Ovary (tissue), 9 donors: Measurements from ENCODE around the gene GOT1. TPM values are rescaled to one million over a fixed set of nuclear protein-coding genes. Genes with fewer than 3 reads are reported as not detected.

Experiments
- DNase-seq, 5 donors: peaks; one replicate each; pipeline ENCODE4 v3.0.0-alpha.2; 2019 to 2020
- H3K27ac ChIP-seq, 2 donors: fragments of 200-600 bp; one replicate each; pipeline versions ENCODE4 v1.5.1 to v1.8.0; 2019 to 2022
- H3K27me3 ChIP-seq: fragments of 200-600 bp; one replicate; pipeline ENCODE4 v1.8.0; 2022
- H3K36me3 ChIP-seq: fragments of 200-600 bp; sonication (generic); one replicate; pipeline ENCODE4 v1.5.1; 2019
- H3K4me1 ChIP-seq: one replicate; pipeline ENCODE4 v1.8.1; 2013; ENCODE audit warnings: mild to moderate bottlenecking, moderate library complexity; ENCODE audit not compliant: insufficient read depth
- H3K4me3 ChIP-seq: fragments of 200-600 bp; sonication (generic); one replicate; pipeline ENCODE4 v1.5.1; 2017
- H3K9me3 ChIP-seq, 2 donors: fragments of 200-600 bp in 1 of 2; sonication (generic) in 1 of 2; one replicate each; pipeline versions ENCODE4 v1.5.1 to v1.8.1; 2013 to 2019; ENCODE audit warnings: mild to moderate bottlenecking in 1 of 2, moderate library complexity in 1 of 2
- EP300 ChIP-seq: sonication (generic); formaldehyde crosslinking; IDR thresholded peaks from one replicate; pipeline ENCODE4 v1.6.1; 2017; ENCODE audit warnings: antibody characterized with exemption
- POLR2A ChIP-seq: fragments of 450-650 bp; IDR thresholded peaks from one replicate; pipeline ENCODE4 v1.6.1; 2017; ENCODE audit warnings: antibody characterized with exemption, mild to moderate bottlenecking, moderate library complexity
- WGBS, 3 donors: extraction: QIAGEN DNeasy Blood & Tissue Kit in 1 of 3; methylation state at CpG; one replicate each; pipeline versions ENCODE4 v1.1.5 to v1.1.7; 2013 to 2017; 5-methylcytosine and 5-hydroxymethylcytosine counted together
- intact Hi-C, 4 donors: fragments of 100-400 bp; cut with DNase I; formaldehyde crosslinking; loops; one replicate each; pipeline versions ENCODE4 v1.11.0 to v1.15.1; 2022 to 2023
- polyA plus RNA-seq, 2 donors: library from polyadenylated mRNA; stranded (reverse); fragments of 200-250 nt in 1 of 2; fragments of 350-450 nt in 1 of 2; fragmentation: Illumina TruSeq in 1 of 2; extraction: RNeasy Lipid Tissue Mini Kit (QIAGEN cat#74804) in 1 of 2; gene quantifications; one replicate each; pipeline ENCODE4 v1.2.3, GENCODE V29; 2013 to 2014
- total RNA-seq, 7 donors: library from RNA; depleted of rRNA in 2 of 7; stranded (reverse); fragments of >200 nt in 2 of 7; fragmentation: NEBNext Ultra II Directional in 3 of 7; extraction: Animal tissue kit (Norgen Biotek cat#: 25700) in 3 of 7; gene quantifications; one replicate each; pipeline versions ENCODE4 v1.1.0 to v1.2.4, GENCODE V29; 2016 to 2023
- TF ChIP-seq, protein P1 (sequence below), 3 donors: fragments of 450-650 bp in 2 of 3; fragments of 200-600 bp in 1 of 3; IDR thresholded peaks; one replicate each; pipeline versions ENCODE4 v1.5.1 to v1.8.0; 2016 to 2022; ENCODE audit warnings: antibody characterized with exemption in 3 of 3, mild to moderate bottlenecking in 1 of 3
- donor health status: DM: no; HTN: no; CAD: no; lungs with moderate emphysema.
- donor health status: DM: no; HTN: no; CAD: no.
- donor health status: Bipolar disorder and iron deficiency.
- donor health status: DM: yes; HTN: yes; CAD: no.
- donor health status: DM: no; HTN: no; CAD: no.
- donor health status: DM: yes; HTN: yes; CAD: no.

GOT1 gene
- total and polyA plus RNA-seq, 9 donors: 12.5 to 80.4 (median 18.2) TPM

DNA sequence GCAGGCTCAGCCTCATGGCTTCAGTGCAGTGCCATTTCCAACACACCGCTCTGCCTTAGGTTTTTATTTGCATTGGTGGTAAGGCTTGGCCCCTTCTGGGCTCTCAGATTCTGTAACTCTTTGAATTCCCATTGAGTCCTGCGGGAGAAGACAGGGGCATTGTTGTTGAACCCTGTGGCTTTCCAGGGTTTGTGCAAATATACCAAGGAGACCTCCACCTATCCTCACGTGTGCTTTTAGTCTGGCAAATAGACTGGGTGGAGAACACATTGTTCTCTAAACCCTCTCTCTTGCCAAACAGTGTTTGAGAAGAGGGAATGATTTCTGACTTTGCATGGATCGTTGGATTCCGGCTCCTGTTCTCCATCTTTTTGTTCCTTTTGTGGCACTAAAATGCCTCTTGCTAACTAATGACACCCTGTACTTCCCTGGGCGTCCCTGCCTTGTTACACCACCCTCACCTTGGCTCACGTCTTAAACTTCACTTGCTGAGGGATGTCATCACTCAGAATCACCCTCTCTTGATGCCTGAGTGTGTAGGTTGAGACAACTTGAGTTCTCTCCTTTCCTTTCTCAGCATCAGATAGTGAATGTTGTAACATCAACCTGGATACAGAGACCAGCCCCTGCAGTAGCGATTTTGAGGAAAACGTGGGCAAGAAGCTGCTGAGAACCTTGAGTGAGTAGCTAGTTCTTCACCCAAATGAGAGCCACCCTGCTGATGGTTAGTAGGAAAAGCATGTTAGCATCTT is 40.5 kb downstream of the GOT1 start:
- TF ChIP-seq POLR2A (no peak), EP300 (no peak)
- TF ChIP-seq, protein P1, sequence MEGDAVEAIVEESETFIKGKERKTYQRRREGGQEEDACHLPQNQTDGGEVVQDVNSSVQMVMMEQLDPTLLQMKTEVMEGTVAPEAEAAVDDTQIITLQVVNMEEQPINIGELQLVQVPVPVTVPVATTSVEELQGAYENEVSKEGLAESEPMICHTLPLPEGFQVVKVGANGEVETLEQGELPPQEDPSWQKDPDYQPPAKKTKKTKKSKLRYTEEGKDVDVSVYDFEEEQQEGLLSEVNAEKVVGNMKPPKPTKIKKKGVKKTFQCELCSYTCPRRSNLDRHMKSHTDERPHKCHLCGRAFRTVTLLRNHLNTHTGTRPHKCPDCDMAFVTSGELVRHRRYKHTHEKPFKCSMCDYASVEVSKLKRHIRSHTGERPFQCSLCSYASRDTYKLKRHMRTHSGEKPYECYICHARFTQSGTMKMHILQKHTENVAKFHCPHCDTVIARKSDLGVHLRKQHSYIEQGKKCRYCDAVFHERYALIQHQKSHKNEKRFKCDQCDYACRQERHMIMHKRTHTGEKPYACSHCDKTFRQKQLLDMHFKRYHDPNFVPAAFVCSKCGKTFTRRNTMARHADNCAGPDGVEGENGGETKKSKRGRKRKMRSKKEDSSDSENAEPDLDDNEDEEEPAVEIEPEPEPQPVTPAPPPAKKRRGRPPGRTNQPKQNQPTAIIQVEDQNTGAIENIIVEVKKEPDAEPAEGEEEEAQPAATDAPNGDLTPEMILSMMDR (IDR thresholded peaks at IDR 0.05): no peak
- DNase-seq: no peak
- H3K36me3 ChIP-seq: no peaks in the 10 kb centered on the region
- intact Hi-C loops: loop anchor here in 2 of 4 donors (10.0 kb wide), 2 partner anchors 225 to 325 kb away; no protein-coding TSS in a partner anchor
- no peak overlapping the region for H3K27ac ChIP-seq
- no peaks in the 10 kb centered on the region for H3K4me1 ChIP-seq
- H3K9me3 ChIP-seq: no peaks in the 10 kb centered on the region
- H3K27me3 ChIP-seq: no peaks in the 10 kb centered on the region
- H3K4me3 ChIP-seq: no peak overlapping the region
- 79 to 81% (median 80%) methylated on average over 9 of the region's 9 CpGs for WGBS, 3 donors

- 87 to 89% (median 88%) methylated on average over 11 of the region's 11 CpGs for WGBS, 3 donors
- intact Hi-C loops: no loop called here
- no peak overlapping the region for H3K27ac ChIP-seq
- H3K27me3 ChIP-seq: no peaks in the 10 kb centered on the region
- no peaks in the 10 kb centered on the region for H3K4me1 ChIP-seq
- no peaks in the 10 kb centered on the region for H3K9me3 ChIP-seq
- no peak for DNase-seq
- no peak overlapping the region for H3K4me3 ChIP-seq
- TF ChIP-seq, protein P1 (IDR thresholded peaks at IDR 0.05): no peak
- no peak for TF ChIP-seq POLR2A
- no peak for TF ChIP-seq EP300
- H3K36me3 ChIP-seq: no peaks in the 10 kb centered on the region
These were observed 42.9 kb downstream of the GOT1 start for GRCh38 chr10:99387541-99387940.

- Histone ChIP-seq H3K27me3 (no peaks in the 10 kb centered on the region), H3K27ac (no peak overlapping the region), H3K4me1 (no peaks in the 10 kb centered on the region), H3K9me3 (no peaks in the 10 kb centered on the region), H3K4me3 (no peak overlapping the region), H3K36me3 (no peaks in the 10 kb centered on the region)
- no peak for TF ChIP-seq EP300
- TF ChIP-seq, protein P1 (IDR thresholded peaks at IDR 0.05): no peak
- no peak for TF ChIP-seq POLR2A
- intact Hi-C loops: no loop called here
- WGBS, 3 donors: 64 to 75% (median 68%) methylated on average over 4 of the region's 4 CpGs
- no peak for DNase-seq
These were observed 43.4 kb downstream of the GOT1 start for GRCh38 chr10:99387071-99387470.

DNA sequence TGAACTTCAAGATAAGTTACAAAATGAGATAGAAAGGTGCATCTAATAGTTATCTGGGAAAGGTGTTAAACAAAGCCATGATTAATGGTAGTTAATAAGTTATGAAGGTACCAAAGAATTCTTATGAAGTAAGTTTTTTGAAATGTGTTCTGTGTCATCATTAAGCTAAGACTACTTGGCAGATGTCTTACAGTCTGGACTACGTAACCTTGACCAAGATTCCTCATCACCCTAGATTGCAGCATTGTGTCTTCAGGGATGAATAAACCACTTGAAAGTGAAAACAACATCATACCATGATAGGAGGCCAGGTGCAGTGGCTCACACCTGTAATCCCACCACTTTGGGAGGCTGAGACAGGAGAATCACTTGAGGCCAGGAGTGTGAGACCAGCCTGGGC is 48.2 kb downstream of the GOT1 start:
- Histone ChIP-seq H3K36me3 (no peaks in the 10 kb centered on the region), H3K27ac (no peak overlapping the region), H3K4me1 (no peaks in the 10 kb centered on the region), H3K4me3 (no peak overlapping the region), H3K9me3 (no peaks in the 10 kb centered on the region), H3K27me3 (no peaks in the 10 kb centered on the region)
- WGBS, 3 donors: 86 to 94% (median 93%) methylated on average over 1 of the region's 1 CpG
- intact Hi-C loops: no loop called here
- DNase-seq: no peak
- no peak for TF ChIP-seq POLR2A
- TF ChIP-seq, protein P1 (IDR thresholded peaks at IDR 0.05): no peak
- TF ChIP-seq EP300: no peak
